GM21786 (cell line): ENCODE results near the gene UBASH3A.

Source experiments
- ATAC-seq: cut with Tn5 transposase; IDR thresholded peaks from one replicate; pipeline ENCODE4 v1.9.1; 2021; ENCODE audit not compliant: unreplicated experiment

UBASH3A gene

DNA sequence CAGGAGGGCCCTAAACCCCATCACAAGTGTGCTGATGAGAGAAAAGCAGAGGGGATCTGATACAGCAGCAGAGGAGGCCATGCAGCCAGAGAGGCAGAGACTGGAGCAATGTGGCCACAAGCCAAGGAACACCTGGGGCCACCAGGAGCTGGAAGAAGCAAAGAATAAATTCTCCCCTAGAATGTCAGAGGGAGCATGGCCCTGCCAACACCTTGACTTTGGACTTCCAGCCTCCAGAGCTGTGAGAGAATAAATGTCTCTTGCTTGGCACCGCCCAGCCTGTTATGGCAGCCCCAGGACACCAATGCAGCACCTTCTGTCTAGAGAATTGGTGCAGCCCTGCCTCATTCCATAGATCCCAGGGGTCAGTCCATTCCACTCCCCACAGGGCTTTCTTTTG is 25.3 kb downstream of the UBASH3A start:
- no peak for ATAC-seq

DNA sequence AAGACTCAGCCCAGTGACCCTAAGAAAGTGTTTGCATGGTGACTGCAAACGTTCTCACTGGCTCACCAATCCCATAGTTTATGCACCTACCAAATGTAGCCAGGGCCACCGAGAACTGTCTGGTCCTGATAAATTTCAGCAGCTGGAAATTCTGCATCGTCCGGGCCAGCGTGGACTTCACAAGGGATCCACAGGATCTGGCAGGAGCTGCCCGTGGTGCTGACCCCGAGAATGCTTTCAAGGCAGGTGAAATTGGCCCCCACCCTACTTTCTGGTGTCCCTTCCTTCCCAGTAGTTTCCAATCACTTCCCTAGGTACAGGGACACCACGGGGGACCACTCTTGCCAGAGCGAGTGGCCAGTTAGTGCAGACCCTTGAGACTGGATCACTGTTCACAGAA is 26.2 kb downstream of the UBASH3A start:
- no peak for ATAC-seq

DNA sequence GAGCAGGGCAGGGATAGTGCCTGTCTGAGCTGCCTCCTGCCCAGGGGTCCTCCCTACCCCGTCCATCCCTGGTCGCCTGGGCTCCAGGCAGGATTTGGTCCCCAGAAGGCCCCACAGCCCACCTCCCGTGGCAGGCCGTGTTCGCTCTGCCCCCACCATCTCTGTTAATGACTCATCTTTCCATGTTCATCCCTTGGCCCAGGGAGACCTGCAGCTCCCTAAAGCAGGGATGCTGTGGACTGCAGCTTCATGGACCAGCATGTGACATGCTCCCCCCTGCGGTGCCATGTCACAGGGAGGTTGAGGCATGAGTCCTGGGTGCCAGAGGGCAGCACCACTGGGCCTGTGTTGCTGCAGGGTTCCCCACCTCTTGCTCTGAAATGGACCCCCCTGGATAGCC is 26.8 kb downstream of the UBASH3A start:
- no peak for ATAC-seq

DNA sequence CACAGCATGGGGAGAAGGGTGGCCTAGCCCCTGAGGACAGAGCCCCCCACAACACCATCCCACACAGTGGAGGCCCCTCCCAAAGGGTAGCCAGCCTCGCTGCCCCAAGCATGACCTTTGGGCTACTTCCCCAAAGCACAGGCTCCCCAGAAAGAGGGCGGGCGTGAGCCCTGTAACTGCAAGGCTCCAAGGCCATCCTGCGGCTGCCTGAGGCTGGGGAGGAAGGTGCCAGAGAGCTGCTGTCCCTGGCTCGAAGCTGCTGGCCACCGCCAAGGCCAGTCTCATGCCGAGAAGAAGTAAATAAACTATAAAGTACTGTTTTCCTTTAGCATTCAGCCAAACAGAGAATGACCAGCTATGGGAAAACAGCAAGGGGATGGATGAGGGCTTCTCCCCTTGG is 27.5 kb downstream of the UBASH3A start:
- ATAC-seq: no peak

DNA sequence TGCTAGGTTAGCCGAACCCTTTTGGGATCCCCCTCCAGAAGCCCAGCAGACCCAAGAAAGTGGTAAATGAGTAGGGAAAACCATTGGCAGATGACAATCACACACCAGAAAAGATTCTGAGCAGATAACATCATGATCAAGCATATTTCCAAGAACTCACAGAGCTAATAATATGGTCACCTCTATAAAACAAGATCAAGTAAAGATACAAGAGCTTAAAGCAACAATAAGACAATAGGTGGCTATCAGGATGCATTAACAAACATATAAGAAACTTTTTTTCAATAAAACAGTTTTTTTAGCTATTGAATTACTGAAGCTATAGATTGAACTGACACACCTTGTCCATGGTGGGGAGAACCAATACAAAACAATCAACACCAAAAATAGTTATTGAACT is 29.0 kb downstream of the UBASH3A start:
- no peak for ATAC-seq

DNA sequence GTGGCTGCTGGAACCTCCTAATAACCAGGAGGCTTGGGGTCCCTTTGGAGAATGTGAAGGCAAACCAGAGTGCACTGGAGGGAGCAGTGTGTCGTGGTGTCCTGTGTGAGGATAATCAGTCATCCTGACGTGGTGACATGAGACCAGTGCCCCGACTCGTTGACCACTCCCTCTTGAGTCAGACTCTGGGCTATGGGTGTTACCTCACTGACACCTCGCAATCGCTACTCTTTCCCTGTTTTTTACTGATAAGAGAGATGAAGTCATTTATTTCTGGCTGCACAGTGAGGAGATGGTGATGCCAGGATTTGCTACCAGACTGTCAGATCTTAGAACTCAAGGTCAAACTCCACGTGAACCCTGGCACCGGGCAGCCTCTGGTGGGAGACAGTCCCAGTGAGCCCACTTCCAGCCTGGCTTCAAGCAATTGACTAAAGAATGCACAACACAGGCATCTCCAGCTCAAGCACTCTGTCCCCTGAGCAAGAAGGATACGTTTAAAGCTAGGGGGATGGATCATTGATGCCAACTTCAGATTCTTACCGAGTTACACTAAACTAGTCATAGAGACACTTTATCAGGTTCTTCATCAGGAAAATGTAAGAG is 30.3 kb downstream of the UBASH3A start:
- ATAC-seq: no peak

DNA sequence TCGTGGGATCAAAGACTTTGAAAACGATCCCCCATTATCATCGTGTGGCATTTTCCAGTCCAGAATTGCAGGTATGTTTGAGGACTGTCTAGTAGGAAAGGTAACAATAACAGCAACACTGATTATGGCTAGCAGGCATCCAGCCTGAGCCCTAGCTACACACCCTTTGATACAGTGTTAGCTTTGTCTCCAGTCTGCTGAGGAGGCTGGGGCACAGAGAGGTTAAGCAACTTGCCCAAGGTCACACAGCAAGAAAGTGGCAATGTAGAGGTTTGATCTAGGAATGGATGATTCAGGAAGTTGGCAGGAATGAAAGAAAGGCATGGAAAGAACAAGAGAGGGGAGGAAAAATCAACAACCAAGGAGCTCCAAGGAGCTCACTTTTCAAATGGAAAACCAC is 31.2 kb downstream of the UBASH3A start:
- no peak for ATAC-seq

DNA sequence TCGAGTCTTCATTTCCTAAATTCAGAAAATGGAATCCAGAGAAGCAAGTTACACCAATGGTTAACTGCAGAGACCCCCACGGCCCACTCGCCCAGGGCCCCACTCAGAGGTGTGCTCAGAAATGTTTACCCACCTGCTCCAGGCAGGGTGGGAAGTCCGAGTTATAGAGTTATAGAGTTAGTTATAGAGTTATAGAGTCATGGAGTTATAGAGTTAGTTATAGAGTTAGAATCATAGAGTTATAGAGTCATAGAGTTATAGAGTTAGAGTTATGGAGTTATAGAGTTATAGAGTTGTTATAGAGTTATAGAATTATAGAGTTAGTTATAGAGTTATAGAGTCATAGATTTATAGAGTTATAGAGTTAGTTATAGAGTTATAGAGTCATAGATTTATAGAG is 31.7 kb downstream of the UBASH3A start:
- ATAC-seq: no peak

DNA sequence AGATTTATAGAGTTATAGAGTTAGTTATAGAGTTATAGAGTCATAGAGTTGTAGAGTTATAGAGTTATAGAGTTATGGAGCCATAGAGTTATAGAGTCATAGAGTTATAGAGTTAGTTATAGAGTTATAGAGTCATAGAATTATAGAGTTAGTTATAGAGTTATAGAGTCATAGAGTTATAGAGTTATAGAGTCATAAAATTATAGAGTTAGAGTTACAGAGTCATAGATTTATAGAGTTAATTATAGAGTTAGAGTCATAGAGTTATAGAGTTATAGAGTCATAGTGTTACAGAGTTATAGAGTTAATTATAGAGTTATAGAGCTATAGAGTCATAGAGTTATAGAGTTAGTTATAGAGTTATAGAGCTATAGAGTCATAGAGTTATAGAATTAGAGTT is 32.1 kb downstream of the UBASH3A start:
- no peak for ATAC-seq

DNA sequence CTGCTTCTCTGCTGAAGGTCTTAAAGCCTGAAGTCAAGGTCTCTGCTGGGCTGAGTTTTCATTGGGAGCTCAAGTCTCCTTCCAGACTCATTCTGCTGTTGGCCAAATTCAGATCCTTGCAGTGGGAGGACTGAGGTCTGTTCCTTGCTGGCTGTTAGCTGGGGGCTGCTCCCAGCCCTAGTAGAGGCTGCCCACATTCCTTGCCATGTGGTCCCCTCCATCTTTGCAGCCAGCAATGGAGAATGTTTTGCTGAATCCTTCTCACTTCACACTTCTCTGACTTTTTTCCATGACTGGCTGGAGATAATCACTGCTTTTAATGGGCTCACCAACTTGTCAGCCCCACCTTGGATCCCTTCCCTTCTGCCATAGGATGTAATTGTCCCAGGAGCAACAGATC is 33.2 kb downstream of the UBASH3A start:
- ATAC-seq: no peak

DNA sequence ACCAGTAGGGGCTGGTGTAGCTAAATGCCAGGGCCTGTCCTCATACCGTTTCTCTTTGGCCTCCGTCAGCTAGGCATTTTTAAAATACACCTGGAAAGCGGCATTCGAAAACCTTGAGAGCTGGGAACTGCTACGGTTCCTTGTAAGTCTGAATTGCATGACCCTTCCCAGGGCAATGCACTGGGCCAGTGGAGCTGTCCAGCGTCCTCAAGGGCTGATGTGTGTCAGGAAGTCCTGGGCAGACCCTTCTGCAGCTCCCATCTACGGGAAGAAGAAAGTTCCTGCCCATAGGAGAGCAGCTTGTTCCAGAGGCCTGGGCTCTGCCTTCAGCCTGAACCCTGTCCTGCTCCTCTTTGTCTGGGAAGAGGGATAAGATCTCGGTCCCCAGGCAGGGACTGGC is 34.1 kb downstream of the UBASH3A start:
- ATAC-seq: no peak

DNA sequence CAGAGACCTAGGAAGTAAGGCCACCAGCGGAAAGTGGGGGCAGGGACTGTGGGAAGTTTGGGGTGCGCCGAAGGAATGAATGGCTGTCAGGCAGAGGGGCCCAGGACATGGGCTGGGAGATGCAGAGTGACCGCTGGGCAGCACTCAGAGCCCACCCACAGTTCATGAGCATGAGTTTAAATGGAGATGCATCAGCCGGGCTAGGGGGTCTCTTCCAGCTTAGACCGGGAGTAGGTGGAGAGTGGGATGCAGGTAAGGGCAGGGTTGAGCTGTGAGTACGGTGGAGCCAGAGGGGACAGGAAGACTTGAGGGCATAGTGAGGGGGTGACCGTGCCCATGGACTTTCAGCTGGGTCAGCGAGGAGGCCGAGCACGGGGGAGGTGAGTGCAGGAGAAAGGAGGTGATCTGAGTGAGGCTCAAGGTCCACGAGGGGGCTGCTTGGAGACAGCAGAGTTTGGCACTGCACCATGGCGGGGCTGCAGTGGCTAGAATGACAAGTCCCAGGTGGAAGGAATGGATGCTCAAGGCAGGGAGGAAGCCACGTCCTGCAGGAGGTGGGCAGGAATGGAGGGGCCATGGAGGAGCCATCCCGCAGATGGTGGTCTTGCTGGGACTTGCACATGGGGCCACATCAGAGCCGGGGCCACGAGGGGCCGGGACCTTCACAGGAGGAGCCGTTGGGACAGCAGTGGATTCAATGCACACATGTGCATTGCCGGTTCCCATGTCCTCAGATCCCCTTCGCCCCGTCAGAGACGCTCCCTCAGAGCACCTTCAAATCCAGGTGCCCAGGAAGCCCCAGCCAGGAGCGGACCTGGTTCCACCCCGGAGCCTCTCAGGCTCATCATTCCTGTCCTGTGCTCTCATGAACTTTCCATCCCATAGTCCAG is 34.9 kb downstream of the UBASH3A start:
- ATAC-seq: no peak

DNA sequence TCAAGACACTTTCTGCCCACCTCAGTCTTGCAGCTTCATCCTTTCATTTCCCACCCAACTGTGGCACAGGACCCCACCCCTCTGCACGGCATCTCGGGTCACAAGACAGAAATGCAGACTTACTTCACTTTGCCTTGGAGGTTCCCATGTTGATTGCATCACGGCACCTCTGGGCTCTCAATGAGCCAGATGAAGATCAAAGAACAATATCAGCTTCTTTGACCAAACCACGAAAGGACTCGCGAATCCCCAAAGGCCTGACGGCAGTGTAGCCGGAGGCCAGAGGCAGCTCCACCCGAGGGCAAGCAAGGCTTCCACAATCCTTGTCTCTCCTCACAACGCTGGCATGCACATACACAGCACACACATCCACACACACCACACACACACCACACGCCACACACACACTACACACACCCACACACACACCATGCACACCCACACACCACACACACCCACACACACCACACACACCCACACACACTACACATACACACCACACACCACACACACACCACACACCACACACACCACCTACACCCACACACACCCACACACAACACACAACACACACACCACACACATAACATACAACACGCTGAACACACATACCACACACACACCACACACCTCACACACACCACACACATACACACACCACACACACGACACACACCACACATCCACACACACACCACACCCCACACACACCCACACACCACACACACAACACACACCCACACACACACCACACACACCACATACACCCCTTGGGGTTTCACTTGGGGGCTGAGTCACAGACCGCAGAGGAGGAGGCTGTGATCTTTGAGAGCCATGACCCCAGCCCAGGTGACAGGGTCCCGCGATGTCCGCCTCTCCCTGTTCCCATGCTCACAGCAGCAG is 35.8 kb downstream of the UBASH3A start:
- ATAC-seq: no peak

DNA sequence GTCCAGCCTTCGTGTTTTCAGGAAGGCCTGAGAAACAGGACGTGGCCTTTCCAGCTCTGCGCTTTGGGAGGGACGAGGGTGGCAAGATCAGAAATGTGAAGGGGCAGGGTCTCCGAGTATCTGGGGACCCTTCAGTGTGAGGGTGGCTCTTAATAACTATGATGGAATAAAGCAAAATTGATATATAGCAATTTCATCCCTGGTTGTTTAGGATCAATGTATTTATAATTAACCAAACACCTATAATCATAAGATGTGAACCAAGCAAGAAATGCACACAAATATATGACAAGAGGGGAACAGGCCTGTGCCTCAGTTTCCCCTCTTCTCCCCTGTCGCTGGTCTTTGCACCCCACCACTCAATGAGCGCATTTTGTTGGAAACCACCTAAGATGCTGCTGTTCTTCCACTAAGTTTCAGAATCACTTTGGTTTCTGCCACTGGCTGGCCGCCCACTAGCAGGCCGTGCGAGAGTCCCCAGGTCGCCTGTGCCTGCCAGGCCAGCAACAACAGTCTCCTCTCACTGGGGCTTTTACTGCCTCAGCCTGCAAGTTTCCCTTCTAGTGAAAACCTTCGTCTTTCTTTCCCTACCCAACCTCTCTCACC is 36.6 kb downstream of the UBASH3A start:
- ATAC-seq: no peak

DNA sequence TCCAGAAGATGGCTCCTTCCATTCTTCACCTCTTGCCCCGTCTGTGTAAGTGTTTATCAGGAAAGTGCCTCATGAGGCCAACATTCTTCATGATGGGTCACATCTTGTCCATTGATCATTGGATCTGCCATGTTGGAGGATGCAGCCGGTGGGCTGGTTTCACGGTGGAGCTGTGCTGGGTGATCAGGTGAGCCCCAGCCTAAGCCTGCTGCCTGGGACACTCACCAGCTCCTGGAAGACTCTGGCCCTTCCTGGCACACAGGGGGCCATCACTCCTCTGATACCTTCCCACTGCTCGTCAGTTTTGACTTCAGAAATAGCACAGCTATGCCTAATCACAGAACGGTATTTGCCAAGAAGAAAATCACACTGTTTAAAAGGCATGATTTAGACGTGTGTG is 38.3 kb downstream of the UBASH3A start:
- ATAC-seq: no peak

DNA sequence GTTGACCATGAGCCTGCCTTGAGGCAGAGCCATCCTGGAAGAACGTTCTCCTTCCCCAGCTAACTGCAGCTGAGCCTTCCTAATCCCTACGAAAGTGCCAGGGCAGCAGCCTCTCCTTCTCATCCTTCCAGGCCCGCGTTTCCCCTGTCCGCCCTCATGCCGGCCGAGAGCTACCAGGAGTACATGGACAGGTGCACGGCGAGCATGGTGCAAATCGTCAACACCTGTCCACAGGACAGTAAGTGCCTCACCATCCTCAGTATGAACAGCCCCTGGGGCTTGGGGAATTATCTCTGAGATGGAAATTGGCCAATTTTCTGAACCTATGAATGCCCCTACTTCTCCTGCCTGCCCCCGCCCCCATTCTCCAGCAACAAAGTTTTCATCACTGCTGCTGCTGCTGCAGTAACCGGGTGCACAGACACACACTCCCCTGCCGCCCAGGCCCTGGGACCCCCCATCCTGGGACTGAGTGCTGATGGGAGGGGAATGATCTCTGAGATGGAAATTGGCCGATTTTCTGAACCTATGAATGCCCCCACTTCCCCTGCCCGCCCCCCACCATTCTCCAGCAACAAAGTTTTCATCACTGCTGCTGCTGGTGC is 39.6 kb downstream of the UBASH3A start:
- no peak for ATAC-seq

DNA sequence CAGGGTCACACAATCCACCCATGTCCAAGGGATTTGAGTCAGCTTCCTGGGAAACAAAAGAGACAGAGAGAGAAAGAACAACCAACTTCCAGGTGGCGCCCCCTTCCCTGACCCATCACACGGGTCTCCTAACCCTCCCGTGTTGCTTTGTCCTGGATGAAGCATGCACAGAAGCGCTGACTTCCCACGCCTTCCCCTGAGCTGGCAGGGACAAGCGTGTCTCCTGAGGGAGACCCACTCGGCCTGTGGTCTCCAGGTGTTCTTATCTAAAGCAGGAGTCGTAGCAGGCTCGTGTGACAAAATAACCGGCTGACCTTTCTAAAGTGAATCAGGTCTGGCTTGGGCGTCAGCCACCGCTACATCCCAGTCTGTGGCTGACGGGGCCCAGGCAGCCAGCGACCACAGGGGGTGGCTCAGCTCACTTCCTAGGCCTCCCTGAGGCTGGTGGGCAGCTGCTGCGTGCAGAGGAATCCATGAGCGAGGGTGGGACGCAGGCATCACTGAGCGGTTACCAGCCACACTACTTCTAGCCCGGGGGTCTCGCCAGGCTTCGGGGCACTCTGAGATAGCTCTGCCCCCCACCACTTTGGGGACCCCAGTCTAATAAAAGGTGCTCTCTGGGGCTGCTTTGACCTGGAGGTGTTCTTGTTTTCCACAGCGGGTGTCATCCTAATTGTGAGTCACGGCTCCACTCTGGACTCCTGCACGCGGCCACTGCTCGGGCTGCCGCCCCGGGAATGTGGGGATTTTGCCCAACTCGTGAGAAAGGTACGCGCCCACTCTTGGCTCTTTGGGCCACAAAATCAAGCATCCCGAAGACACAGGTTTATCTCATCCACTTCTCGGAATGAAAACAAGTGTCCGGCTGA is 40.4 kb downstream of the UBASH3A start:
- ATAC-seq: no peak

DNA sequence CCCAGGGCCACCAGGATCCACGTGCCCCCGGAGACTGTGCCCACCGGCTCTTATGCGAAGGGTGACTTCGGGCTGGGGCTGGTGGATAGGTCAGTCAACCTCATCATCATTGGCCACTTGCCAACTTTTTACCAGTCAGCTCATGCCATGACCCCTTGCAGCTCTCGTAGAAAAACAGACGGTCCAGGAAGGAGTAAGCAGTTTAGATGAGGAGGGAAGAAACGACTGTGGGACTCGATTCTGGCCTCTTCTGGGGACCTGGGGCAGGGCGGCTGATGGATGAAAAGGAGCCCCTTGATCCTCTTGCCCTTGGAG is 41.0 kb downstream of the UBASH3A start:
- ATAC-seq: no peak

DNA sequence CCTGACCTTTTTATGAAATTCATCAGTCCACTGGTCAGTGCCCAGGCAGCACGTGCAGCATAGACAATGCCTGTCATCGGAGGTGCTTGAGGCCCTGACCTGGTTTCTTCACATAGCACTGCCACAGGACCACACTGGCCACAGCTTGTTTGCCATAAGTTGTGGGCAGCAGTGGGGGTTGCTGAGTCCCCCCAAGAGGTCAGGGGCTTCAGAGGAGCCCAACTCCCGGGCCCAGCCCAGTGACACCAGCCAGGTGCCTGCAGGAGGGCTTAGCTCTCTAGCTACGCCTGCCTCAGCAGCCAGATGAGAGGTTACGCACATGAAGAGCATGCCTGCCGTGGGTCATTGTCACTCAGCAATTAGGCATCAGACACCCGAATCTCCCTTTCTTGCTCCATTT is 41.6 kb downstream of the UBASH3A start:
- no peak for ATAC-seq

DNA sequence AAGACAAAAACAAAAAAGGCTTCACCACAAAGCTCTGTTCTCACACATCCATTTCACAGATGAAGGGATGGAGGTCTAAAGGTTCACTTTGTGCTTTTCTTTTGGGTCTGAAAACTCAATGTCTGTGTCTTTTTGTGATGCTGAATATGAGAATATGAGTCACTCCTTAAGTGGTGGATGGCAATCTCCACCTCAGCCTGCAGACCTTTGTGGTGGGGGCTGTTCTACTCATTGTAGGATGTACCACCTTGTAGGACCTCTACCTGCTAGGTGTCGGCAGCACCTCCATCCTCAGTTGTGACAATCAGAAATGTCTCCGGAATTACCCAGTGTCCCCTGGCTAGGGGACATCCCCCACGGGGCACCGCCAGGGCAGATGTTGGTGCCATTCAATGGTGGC is 42.8 kb downstream of the UBASH3A start:
- ATAC-seq: no peak
